Activated naive CD4-positive, alpha-beta T cell treated with anti-CD3 and anti-CD28 coated beads, Interleukin-2, amount 10 ng/mL, durations not matched to agents 7 days and 5 days (primary cell): Measurements from ENCODE around the gene DPF1.

Experiments
- CTCF ChIA-PET: fragments of 350-600 bp; sonication (Branson Sonifier 250); formaldehyde crosslinking; loops from one replicate; lab custom pipeline; 2021; ENCODE audit warnings: antibody characterized with exemption; lab: Charles Lee
- DNase-seq: peaks from one replicate; pipeline ENCODE4 v3.0.0-alpha.2; 2020
- H3K27ac Mint-ChIP-seq: one replicate; pipeline ENCODE4 v1.8.0; 2021; ENCODE audit warnings: mild to moderate bottlenecking, moderate library complexity, mixed read lengths
- H3K27me3 Mint-ChIP-seq: one replicate; pipeline ENCODE4 v1.8.0; 2021; ENCODE audit warnings: mild to moderate bottlenecking, mixed read lengths
- H3K36me3 Mint-ChIP-seq: one replicate; pipeline ENCODE4 v1.8.0; 2021; ENCODE audit warnings: mixed read lengths
- H3K4me1 Mint-ChIP-seq: one replicate; pipeline ENCODE4 v1.8.0; 2021; ENCODE audit warnings: mixed read lengths
- H3K4me3 Mint-ChIP-seq: one replicate; pipeline ENCODE4 v1.8.0; 2021; ENCODE audit warnings: mild to moderate bottlenecking, moderate library complexity, mixed read lengths
- H3K9me3 Mint-ChIP-seq: one replicate; pipeline ENCODE4 v1.8.0; 2021; ENCODE audit warnings: mixed read lengths

The DPF1 gene

DNA sequence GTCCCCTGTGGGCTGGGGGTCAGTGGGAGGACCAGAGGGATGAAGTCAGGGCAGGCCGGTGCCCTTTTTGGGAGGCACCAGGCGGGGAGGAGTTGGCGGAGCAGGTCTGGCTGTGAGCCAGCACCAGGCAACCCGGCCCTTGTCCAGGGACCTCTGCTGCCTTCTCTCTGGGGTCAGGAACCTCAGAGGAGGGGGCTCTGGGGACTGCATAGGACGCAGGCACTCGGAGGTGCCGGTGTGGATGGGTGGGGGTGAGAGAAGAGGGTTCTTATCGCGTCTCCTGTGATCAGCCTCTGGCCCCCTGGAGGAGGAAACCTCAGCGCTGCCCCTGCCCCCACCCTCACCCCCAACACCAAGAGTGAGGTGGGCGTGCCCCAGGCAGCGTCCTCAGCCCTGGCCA, 16.5 kb downstream of the DPF1 start:
- Mint-ChIP-seq H3K9me3 (no peaks in the 10 kb centered on the region), H3K36me3 (peaks cover 2% of the 10 kb centered on the region), H3K4me3 (no peak overlapping the region), H3K27ac (no peak overlapping the region), H3K27me3 (peaks cover 48% of the 10 kb centered on the region), H3K4me1 (peaks cover 7% of the 10 kb centered on the region)
- DNase-seq, result no peak
- CTCF ChIA-PET, result no interaction called here

GRCh38 chr19:38206928-38207327, 17.1 kb downstream of the DPF1 start:
- H3K27ac Mint-ChIP-seq, result no peak overlapping the region
- no peak overlapping the region for H3K4me3 Mint-ChIP-seq
- peaks cover 42% of the 10 kb centered on the region for H3K27me3 Mint-ChIP-seq
- no peak for DNase-seq
- no peaks in the 10 kb centered on the region for H3K9me3 Mint-ChIP-seq
- peaks cover 7% of the 10 kb centered on the region for H3K4me1 Mint-ChIP-seq
- CTCF ChIA-PET, result no interaction called here
- H3K36me3 Mint-ChIP-seq, result peaks cover 2% of the 10 kb centered on the region

GRCh38 chr19:38206006-38206745, 17.8 kb downstream of the DPF1 start:
- no peak for DNase-seq
- H3K27me3 Mint-ChIP-seq, result peaks cover 35% of the 10 kb centered on the region
- no peak overlapping the region for H3K27ac Mint-ChIP-seq
- no peak overlapping the region for H3K4me3 Mint-ChIP-seq
- H3K9me3 Mint-ChIP-seq, result no peaks in the 10 kb centered on the region
- peaks cover 2% of the 10 kb centered on the region for H3K36me3 Mint-ChIP-seq
- CTCF ChIA-PET, result no interaction called here
- H3K4me1 Mint-ChIP-seq, result peaks cover 7% of the 10 kb centered on the region

- Mint-ChIP-seq H3K36me3 (no peaks in the 10 kb centered on the region), H3K4me1 (peaks cover under 1% of the 10 kb centered on the region), H3K27me3 (peaks cover 20% of the 10 kb centered on the region), H3K27ac (no peak overlapping the region), H3K9me3 (no peaks in the 10 kb centered on the region), H3K4me3 (no peak overlapping the region)
- CTCF ChIA-PET, result no interaction called here
- no peak for DNase-seq
Observed at GRCh38 chr19:38204728-38205127, 19.3 kb downstream of the DPF1 start.

DNA sequence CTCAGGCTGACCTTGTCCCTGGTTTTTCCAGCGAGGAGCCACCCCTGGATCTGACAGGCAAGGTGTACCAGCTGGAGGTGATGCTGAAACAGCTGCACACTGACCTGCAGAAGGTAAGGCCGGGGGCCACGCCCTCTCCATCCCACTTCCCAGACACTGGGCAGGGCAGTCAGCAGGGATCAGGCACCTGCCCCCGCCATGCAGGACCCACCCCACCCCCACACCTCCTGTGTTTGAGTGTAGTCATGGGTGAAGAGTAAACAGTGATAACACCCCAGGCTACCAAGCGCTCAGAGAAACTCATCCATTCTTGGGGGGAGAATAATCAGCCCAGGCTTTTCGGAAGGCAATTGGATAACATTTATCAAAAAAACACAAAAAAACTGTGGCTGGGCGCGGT, 19.9 kb downstream of the DPF1 start:
- H3K4me3 Mint-ChIP-seq, result no peak overlapping the region
- H3K9me3 Mint-ChIP-seq, result no peaks in the 10 kb centered on the region
- H3K4me1 Mint-ChIP-seq, result no peaks in the 10 kb centered on the region
- DNase-seq, result no peak
- CTCF ChIA-PET, result no interaction called here
- no peaks in the 10 kb centered on the region for H3K36me3 Mint-ChIP-seq
- peaks cover 14% of the 10 kb centered on the region for H3K27me3 Mint-ChIP-seq
- H3K27ac Mint-ChIP-seq, result no peak overlapping the region

- no peaks in the 10 kb centered on the region for H3K9me3 Mint-ChIP-seq
- no peaks in the 10 kb centered on the region for H3K36me3 Mint-ChIP-seq
- no peaks in the 10 kb centered on the region for H3K4me1 Mint-ChIP-seq
- peaks cover 5% of the 10 kb centered on the region for H3K27me3 Mint-ChIP-seq
- DNase-seq, result no peak
- CTCF ChIA-PET, result no interaction called here
- no peak overlapping the region for H3K4me3 Mint-ChIP-seq
- H3K27ac Mint-ChIP-seq, result no peak overlapping the region
Observed at GRCh38 chr19:38203197-38203596, 20.8 kb downstream of the DPF1 start.

- Mint-ChIP-seq H3K4me3 (no peak overlapping the region), H3K36me3 (no peaks in the 10 kb centered on the region), H3K27me3 (peaks cover 3% of the 10 kb centered on the region), H3K4me1 (no peaks in the 10 kb centered on the region), H3K27ac (no peak overlapping the region), H3K9me3 (no peaks in the 10 kb centered on the region)
- DNase-seq, result no peak
- CTCF ChIA-PET, result interaction anchor here (1.5 kb wide), 1 partner anchor 300 kb away, joined by 3 read pairs; no protein-coding TSS in a partner anchor
Observed at GRCh38 chr19:38202504-38202903, 21.5 kb downstream of the DPF1 start.

DNA sequence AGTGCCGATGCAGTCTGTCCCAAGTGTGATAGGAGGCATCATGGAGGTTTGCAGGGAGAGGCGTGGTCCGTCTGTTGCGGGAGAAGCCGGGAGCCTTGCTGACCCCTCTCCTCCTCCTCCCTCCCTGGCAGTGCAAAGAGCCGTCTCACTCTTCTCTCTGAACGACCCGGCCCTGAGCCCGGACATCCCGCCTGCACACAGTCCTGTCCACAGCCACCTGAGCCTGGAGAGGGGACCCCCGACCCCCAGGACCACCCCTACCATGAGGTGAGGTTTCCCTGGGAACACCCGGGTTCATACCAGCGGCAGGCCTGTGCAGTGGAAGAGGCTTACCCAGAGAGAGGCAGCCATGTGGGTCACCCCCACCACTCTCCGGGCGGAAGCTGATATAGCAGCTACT, 22.3 kb downstream of the DPF1 start:
- CTCF ChIA-PET, result interaction anchor here (1.5 kb wide), 1 partner anchor 299 kb away, joined by 3 read pairs; no protein-coding TSS in a partner anchor
- Mint-ChIP-seq H3K27ac (no peak overlapping the region), H3K27me3 (no peaks in the 10 kb centered on the region)

GRCh38 chr19:38199340-38199739, 24.7 kb downstream of the DPF1 start:
- Mint-ChIP-seq H3K4me3 (no peak overlapping the region), H3K27ac (no peak overlapping the region), H3K36me3 (peaks cover 12% of the 10 kb centered on the region), H3K9me3 (peaks cover 11% of the 10 kb centered on the region), H3K27me3 (no peaks in the 10 kb centered on the region), H3K4me1 (peaks cover 2% of the 10 kb centered on the region)
- CTCF ChIA-PET, result no interaction called here
- DNase-seq, result no peak

More for the DNA sequence above, 22.3 kb downstream of the DPF1 start:
- Mint-ChIP-seq H3K36me3 (no peaks in the 10 kb centered on the region), H3K4me1 (no peaks in the 10 kb centered on the region), H3K9me3 (no peaks in the 10 kb centered on the region), H3K4me3 (no peak overlapping the region)
- DNase-seq, result no peak

DNA sequence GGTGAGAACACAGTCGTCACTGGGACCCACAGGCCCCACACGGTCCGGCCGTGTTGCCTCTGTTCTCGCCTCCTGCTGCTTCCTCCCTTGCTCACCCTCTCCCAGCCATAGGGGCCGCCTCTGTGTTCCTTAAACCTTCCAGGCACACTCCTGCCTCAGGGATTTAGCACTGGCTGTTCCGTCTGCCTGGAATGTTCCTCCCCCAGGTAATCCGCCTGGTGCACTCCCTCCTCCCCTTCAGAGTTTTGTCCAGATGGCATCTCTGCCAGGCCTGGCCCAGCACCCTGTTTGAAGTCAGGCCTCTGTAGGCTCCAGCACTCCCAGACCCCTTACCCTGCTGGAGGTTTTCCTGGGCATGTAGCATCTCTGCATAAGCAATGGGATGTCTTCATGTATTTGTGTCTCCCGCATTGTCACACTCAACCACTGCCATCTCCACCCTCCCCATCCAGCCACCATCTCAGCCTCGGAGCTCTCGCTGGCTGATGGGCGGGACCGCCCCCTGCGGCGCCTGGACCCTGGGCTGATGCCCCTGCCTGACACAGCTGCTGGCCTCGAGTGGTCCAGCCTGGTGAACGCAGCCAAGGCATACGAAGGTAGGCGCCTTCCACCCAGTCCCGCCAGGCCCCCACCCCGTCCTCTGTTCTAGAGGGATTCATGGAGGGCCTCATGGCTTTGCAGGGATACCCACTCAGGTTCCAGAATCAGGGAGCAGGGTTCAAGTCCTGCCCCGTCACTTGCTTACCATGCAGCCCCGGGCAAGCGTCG, 25.9 kb downstream of the DPF1 start:
- Mint-ChIP-seq H3K9me3 (peaks cover 11% of the 10 kb centered on the region), H3K4me1 (peaks cover 2% of the 10 kb centered on the region), H3K36me3 (peaks cover 12% of the 10 kb centered on the region), H3K27ac (no peak overlapping the region), H3K27me3 (no peaks in the 10 kb centered on the region), H3K4me3 (no peak overlapping the region)
- CTCF ChIA-PET, result no interaction called here
- no peak for DNase-seq

- no peak overlapping the region for H3K27ac Mint-ChIP-seq
- no peak overlapping the region for H3K4me3 Mint-ChIP-seq
- DNase-seq, result no peak
- H3K9me3 Mint-ChIP-seq, result peaks cover 11% of the 10 kb centered on the region
- CTCF ChIA-PET, result no interaction called here
- no peaks in the 10 kb centered on the region for H3K27me3 Mint-ChIP-seq
- H3K4me1 Mint-ChIP-seq, result peaks cover 2% of the 10 kb centered on the region
- peaks cover 12% of the 10 kb centered on the region for H3K36me3 Mint-ChIP-seq
Observed at GRCh38 chr19:38196948-38197656, 26.9 kb downstream of the DPF1 start.

DNA sequence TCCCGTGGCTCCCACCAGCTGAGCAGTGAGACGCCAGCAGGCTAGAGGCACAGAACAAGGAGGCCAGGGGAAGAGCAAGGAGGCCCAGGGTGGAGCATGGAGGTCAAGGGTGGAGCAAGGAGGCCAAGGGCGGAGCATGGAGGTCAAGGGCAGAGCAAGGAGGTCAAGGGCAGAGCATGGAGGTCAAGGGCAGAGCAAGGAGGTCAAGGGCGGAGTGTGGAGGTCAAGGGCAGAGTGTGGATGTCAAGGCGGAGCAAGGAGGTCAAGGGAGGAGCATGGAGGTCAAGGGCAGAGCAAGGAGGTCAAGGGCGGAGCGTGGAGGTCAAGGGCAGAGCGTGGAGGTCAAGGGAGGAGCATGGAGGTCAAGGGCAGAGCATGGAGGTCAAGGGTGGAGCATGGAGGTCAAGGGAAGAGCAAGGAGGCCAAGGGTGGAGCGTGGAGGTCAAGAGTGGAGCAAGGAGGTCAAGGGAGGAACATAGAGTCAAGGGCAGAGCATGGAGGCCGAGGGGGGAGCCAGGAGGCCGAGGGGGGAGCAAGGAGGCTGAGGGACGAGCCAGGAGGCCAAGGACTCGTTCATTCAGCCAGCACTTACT, 27.7 kb downstream of the DPF1 start:
- H3K4me3 Mint-ChIP-seq, result no peak overlapping the region
- H3K27me3 Mint-ChIP-seq, result no peaks in the 10 kb centered on the region
- peaks cover 11% of the 10 kb centered on the region for H3K9me3 Mint-ChIP-seq
- CTCF ChIA-PET, result no interaction called here
- H3K27ac Mint-ChIP-seq, result no peak overlapping the region
- peaks cover 12% of the 10 kb centered on the region for H3K36me3 Mint-ChIP-seq
- H3K4me1 Mint-ChIP-seq, result peaks cover 2% of the 10 kb centered on the region
- no peak for DNase-seq

- Mint-ChIP-seq H3K27me3 (no peaks in the 10 kb centered on the region), H3K27ac (no peak overlapping the region), H3K4me1 (peaks cover 2% of the 10 kb centered on the region), H3K9me3 (peaks cover 11% of the 10 kb centered on the region), H3K4me3 (no peak overlapping the region), H3K36me3 (peaks cover 12% of the 10 kb centered on the region)
- CTCF ChIA-PET, result no interaction called here
- DNase-seq, result no peak
Observed at GRCh38 chr19:38195237-38195636, 28.8 kb downstream of the DPF1 start.

GRCh38 chr19:38194061-38194701, 29.8 kb downstream of the DPF1 start:
- Mint-ChIP-seq H3K36me3 (peaks cover 12% of the 10 kb centered on the region), H3K27ac (no peak overlapping the region), H3K4me3 (no peak overlapping the region), H3K4me1 (peaks cover 4% of the 10 kb centered on the region), H3K27me3 (no peaks in the 10 kb centered on the region), H3K9me3 (peaks cover 11% of the 10 kb centered on the region)
- CTCF ChIA-PET, result no interaction called here
- DNase-seq, result no peak
